ENCODE results near the gene NFE2. TPM values are rescaled to one million over a fixed set of nuclear protein-coding genes. Genes with fewer than 3 reads are reported as not detected.

Gene NFE2
- total RNA-seq, 2 experiments from 2014 or later = not detected

DNA sequence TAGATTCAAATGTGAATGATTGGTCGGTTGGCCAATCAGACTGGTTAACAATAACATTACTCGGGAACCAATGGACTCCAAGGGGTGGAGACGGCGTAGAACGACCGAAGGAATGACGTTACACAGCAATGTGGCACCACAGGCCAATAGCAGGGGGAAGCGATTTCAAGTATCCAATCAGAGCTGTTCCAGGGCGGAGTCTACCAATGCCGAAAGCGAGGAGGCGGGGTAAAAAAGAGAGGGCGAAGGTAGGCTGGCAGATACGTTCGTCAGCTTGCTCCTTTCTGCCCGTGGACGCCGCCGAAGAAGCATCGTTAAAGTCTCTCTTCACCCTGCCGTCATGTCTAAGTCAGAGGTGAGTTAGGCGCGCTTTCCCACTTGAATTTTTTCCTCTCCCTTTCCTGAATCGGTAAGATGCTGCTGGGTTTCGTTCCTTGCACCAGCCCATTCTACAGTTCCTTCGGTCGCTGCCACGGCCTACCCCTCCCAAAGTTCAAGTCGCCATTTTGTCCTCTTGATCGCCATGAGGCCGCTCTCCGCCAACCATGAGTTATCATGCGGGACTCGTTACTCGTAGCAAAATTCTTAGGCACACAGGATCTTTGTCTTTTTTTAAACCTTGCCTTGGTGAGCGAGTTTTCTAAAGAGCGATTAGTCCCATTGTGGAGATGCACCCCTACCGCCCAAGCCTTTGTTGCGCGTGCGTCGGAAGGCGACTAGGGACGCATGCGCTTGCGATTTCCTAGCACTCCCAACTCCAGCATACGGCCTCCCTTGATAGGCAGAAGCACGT lies 20.2 kb downstream of the NFE2 start, which contains the start of gene HNRNPA1:
HNRNPA1 (plus strand) TSS at position 259 of the 793 bp plus-strand sequence; CDS start at position 341, 82 bp downstream.
- CTCF ChIA-PET (ENCODE audit: unreplicated experiment) = interaction anchor here (0.6 to 1.3 kb wide), 3 partner anchors 12 to 77 kb away, joined by 3 to 6 read pairs (median 3); no protein-coding TSS in a partner anchor
- H4K20me1 ChIP-seq (ENCODE audit: insufficient read depth, low read length) = peaks cover 48% of the 10 kb centered on the region

DNA sequence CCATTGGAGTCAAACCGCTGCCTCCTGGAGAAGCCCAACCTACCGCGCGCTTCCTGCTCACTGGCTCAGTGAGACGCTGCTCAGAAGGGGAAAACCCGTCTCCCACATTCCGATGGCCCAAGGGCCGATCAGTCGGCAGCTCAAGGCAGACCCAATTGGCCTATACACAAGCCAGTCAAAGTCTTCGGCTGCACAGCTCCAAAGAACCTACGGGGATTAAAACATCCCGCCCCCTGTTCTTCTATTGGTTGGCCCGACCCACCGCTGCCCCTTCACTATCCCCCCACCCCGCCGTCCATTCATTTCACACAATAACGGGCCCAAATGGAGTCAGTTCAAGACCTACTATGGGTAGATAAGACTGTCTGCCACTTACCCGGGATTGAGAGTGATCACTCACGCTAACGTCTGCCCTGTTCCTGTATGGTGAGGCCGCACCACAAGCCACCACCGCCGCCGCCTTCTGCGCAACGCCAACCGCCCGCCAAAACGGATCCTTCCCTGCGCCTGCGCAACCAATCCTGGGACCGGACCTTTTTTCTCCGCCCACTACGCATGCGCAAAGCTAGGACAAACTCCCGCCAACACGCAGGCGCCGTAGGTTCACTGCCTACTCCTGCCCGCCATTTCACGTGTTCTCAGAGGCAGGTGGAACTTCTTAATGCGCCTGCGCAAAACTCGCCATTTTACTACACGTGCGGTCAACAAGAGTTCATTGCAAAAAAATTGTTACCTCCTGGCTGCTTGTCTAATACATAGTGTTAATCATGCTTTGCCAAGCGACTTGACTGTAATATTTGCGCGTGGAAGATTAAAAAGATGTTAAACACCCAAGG lies 21.0 kb downstream of the NFE2 start, which contains the start of gene CBX5:
CBX5 (minus strand) TSS at position 491 of the 836 bp plus-strand sequence. CDS start 22,472 bp downstream, outside the sequence.
- intact Hi-C loops (cut with micrococcal nuclease; ENCODE audit: unreplicated experiment) = loop anchor here (1.0 to 2.0 kb wide), 5 partner anchors 15 to 63 kb away; no protein-coding TSS in a partner anchor
- peak within 1 kb of the TSS; percentile 85 for H3K27ac ChIP-seq (ENCODE audit: low read depth, low read length, poor library complexity, severe bottlenecking)
- BruUV-seq (replicated peaks) = no TSS peak
- ChIA-PET CTCF (ENCODE audit: unreplicated experiment) (interaction anchor here (0.6 to 0.9 kb wide), 3 partner anchors 28 to 78 kb away, joined by 3 to 4 read pairs (median 3); partner anchors contain the start of gene COPZ1), POLR2A (interaction anchor here (0.6 to 3.7 kb wide), 22 partner anchors 8 to 901 kb away, joined by 3 to 24 read pairs (median 4); partner anchors contain the start of genes COPZ1 and NCKAP1L)
- H3K9me3 ChIP-seq (ENCODE audit: low read length) = no peaks in the 10 kb centered on the region
- H3K36me3 ChIP-seq (ENCODE audit: insufficient read depth, low read length) = peaks cover 89% of the 10 kb centered on the region
- H3K9me2 ChIP-seq (ENCODE audit: insufficient read depth, low read length) = no peaks in the 10 kb centered on the region
- peaks cover 57% of the 10 kb centered on the region for H3K4me1 ChIP-seq (ENCODE audit: insufficient read depth, low read length, poor library complexity, severe bottlenecking)
- H3K4me3 ChIP-seq (ENCODE audit: low read depth, low read length, poor library complexity, severe bottlenecking) = peak within 1 kb of the TSS; percentile 89
- DNase-seq (ENCODE audit: low spot score) = peak; percentile 100
- H2AFZ ChIP-seq (ENCODE audit: low read length) = peak within 1 kb of the TSS; percentile 29; the same call in 1 of the 2 replicates
- TF ChIP-seq EZH2phosphoT487 (IDR thresholded peaks at IDR 0.05; ENCODE audit: borderline replicate concordance, low read depth, low read length) = no peak
- TF ChIP-seq, protein P1, sequence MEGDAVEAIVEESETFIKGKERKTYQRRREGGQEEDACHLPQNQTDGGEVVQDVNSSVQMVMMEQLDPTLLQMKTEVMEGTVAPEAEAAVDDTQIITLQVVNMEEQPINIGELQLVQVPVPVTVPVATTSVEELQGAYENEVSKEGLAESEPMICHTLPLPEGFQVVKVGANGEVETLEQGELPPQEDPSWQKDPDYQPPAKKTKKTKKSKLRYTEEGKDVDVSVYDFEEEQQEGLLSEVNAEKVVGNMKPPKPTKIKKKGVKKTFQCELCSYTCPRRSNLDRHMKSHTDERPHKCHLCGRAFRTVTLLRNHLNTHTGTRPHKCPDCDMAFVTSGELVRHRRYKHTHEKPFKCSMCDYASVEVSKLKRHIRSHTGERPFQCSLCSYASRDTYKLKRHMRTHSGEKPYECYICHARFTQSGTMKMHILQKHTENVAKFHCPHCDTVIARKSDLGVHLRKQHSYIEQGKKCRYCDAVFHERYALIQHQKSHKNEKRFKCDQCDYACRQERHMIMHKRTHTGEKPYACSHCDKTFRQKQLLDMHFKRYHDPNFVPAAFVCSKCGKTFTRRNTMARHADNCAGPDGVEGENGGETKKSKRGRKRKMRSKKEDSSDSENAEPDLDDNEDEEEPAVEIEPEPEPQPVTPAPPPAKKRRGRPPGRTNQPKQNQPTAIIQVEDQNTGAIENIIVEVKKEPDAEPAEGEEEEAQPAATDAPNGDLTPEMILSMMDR (conservative IDR thresholded peaks at IDR 0.05; ENCODE audit: low read length) = no peak
- peak within 1 kb of the TSS; percentile 88 for H3K4me2 ChIP-seq (ENCODE audit: low read length)
- peaks cover 88% of the 10 kb centered on the region for H3K79me2 ChIP-seq (ENCODE audit: insufficient read depth, low read depth, low read length)
- peaks cover 41% of the 10 kb centered on the region for H4K20me1 ChIP-seq (ENCODE audit: insufficient read depth, low read length)

More for the DNA sequence above, 20.2 kb downstream of the NFE2 start, which contains the start of gene HNRNPA1:
- Histone ChIP-seq H3K4me3 (ENCODE audit: low read depth, low read length, poor library complexity, severe bottlenecking) (peak within 1 kb of the TSS; percentile 89), H3K79me2 (ENCODE audit: insufficient read depth, low read depth, low read length) (peaks cover 85% of the 10 kb centered on the region), H3K9me3 (ENCODE audit: low read length) (no peaks in the 10 kb centered on the region), H3K36me3 (ENCODE audit: insufficient read depth, low read length) (peaks cover 89% of the 10 kb centered on the region), H3K4me2 (ENCODE audit: low read length) (peak within 1 kb of the TSS; percentile 88), H3K9me2 (ENCODE audit: insufficient read depth, low read length) (no peaks in the 10 kb centered on the region), H3K4me1 (ENCODE audit: insufficient read depth, low read length, poor library complexity, severe bottlenecking) (peaks cover 63% of the 10 kb centered on the region), H3K27ac (ENCODE audit: low read depth, low read length, poor library complexity, severe bottlenecking) (peak within 1 kb of the TSS; percentile 85), H2AFZ (ENCODE audit: low read length) (peak within 1 kb of the TSS; percentile 29; the same call in 1 of the 2 replicates)
- peak; percentile 100 for DNase-seq (ENCODE audit: low spot score)
- BruUV-seq (replicated peaks) = no TSS peak
- intact Hi-C loops (cut with micrococcal nuclease; ENCODE audit: unreplicated experiment) = loop anchor here (1.0 to 2.0 kb wide), 3 partner anchors 21 to 64 kb away; no protein-coding TSS in a partner anchor
- TF ChIP-seq, protein P1 (conservative IDR thresholded peaks at IDR 0.05; ENCODE audit: low read length) = no peak
- TF ChIP-seq EZH2phosphoT487 (IDR thresholded peaks at IDR 0.05; ENCODE audit: borderline replicate concordance, low read depth, low read length) = no peak
- POLR2A ChIA-PET = interaction anchor here (0.7 to 3.7 kb wide), 21 partner anchors 9 to 902 kb away, joined by 3 to 24 read pairs (median 4); partner anchors contain the start of genes COPZ1 and NCKAP1L
